Neural cell (in vitro differentiated cells): Measurements from ENCODE around the gene ANGPT4. TPM values are rescaled to one million over a fixed set of nuclear protein-coding genes. Genes with fewer than 3 reads are reported as not detected.
A peak's percentile ranks its signal among the peaks of the same experiment; 100 is the strongest.

Source experiments
- H2AFZ ChIP-seq: fragments of 200-600, 300-800 bp; sonication (generic), shearing (Covaris generic); 2 replicates; pipeline ENCODE4 v1.6.0; 2014; ENCODE audit warnings: low read depth, mild to moderate bottlenecking, antibody characterized with exemption, low read length, moderate library complexity
- H3F3A ChIP-seq: fragments of 200-600 bp; shearing (Covaris generic); 2 replicates; pipeline ENCODE4 v1.6.1; 2016; ENCODE audit warnings: mild to moderate bottlenecking, moderate library complexity, mixed read lengths, antibody characterized with exemption, low read length; ENCODE audit not compliant: insufficient read depth, poor library complexity, severe bottlenecking
- H3K27ac ChIP-seq: fragments of 200-600, 300-800 bp; sonication (generic), shearing (Covaris generic); 2 replicates; pipeline ENCODE4 v1.5.1; 2014; ENCODE audit warnings: mild to moderate bottlenecking, low read length, moderate library complexity
- H3K27me3 ChIP-seq: fragments of 300-800, 200-600 bp; sonication (generic), shearing (Covaris generic); 2 replicates; pipeline ENCODE4 v1.6.0; 2014; ENCODE audit warnings: mild to moderate bottlenecking, low read depth, low read length, moderate library complexity; ENCODE audit not compliant: insufficient read depth
- H3K36me3 ChIP-seq: fragments of 300-800, 200-600 bp; sonication (generic), shearing (Covaris generic); 2 replicates; pipeline ENCODE4 v1.5.1; 2014; ENCODE audit warnings: mild to moderate bottlenecking, antibody characterized with exemption, low read length, moderate library complexity; ENCODE audit not compliant: insufficient read depth
- H3K4me2 ChIP-seq: fragments of 300-800, 200-600 bp; sonication (generic), shearing (Covaris generic); 2 replicates; pipeline ENCODE4 v1.6.0; 2014; ENCODE audit warnings: mild to moderate bottlenecking, low read length
- H3K4me3 ChIP-seq: fragments of 300-800, 200-600 bp; sonication (generic), shearing (Covaris generic); 2 replicates; pipeline ENCODE4 v1.5.1; 2014; ENCODE audit warnings: mild to moderate bottlenecking, low read length, moderate library complexity
- H3K79me2 ChIP-seq: fragments of 200-600 bp; shearing (Covaris generic); replicated peaks from 2 replicates; pipeline ENCODE4 v1.6.0; 2014; ENCODE audit warnings: mild to moderate bottlenecking, low read length, moderate library complexity; ENCODE audit not compliant: insufficient read depth
- H3K9ac ChIP-seq: fragments of 300-800, 200-600 bp; sonication (generic), shearing (Covaris generic); 2 replicates; pipeline ENCODE4 v1.6.1; 2016; ENCODE audit warnings: mild to moderate bottlenecking, low read length, mixed read lengths
- H3K9me2 ChIP-seq: fragments of 200-600 bp; shearing (Covaris generic); 2 replicates; pipeline ENCODE4 v1.6.1; 2016; ENCODE audit warnings: mild to moderate bottlenecking, low read length, mixed read lengths; ENCODE audit not compliant: insufficient read depth
- H3K9me3 ChIP-seq: fragments of 200-600, 300-800 bp; sonication (generic), shearing (Covaris generic); 2 replicates; pipeline ENCODE4 v1.6.1; 2016; ENCODE audit warnings: mild to moderate bottlenecking, mixed run types, low read length, moderate library complexity, mixed read lengths
- H4K20me1 ChIP-seq: fragments of 200-600 bp; shearing (Covaris generic); 2 replicates; pipeline ENCODE4 v1.6.1; 2016; ENCODE audit warnings: mild to moderate bottlenecking, mixed run types; ENCODE audit not compliant: insufficient read depth
- CTCF ChIP-seq: fragments of 450-650 bp; IDR thresholded peaks from 2 replicates; pipeline ENCODE4 v1.5.1; 2014; ENCODE audit warnings: antibody characterized with exemption, mild to moderate bottlenecking, moderate library complexity; ENCODE audit not compliant: poor library complexity, severe bottlenecking
- EP300 ChIP-seq: fragments of 450-650 bp; conservative IDR thresholded peaks from 2 replicates; pipeline ENCODE4 v1.6.1; 2014; ENCODE audit warnings: antibody characterized with exemption, mild to moderate bottlenecking, moderate library complexity; ENCODE audit not compliant: poor library complexity, severe bottlenecking
- EZH2 ChIP-seq: fragments of 200-600, 300-800 bp; shearing (Covaris generic), sonication (generic); IDR thresholded peaks from 2 replicates; pipeline ENCODE4 v1.6.1; 2014; ENCODE audit warnings: antibody characterized with exemption, low read length, borderline replicate concordance, mild to moderate bottlenecking; ENCODE audit not compliant: insufficient read depth, poor library complexity, severe bottlenecking
- MXI1 ChIP-seq: fragments of 450-650 bp; conservative IDR thresholded peaks from 2 replicates; pipeline ENCODE4 v1.6.1; 2014; ENCODE audit warnings: antibody characterized with exemption, mild to moderate bottlenecking; ENCODE audit not compliant: poor library complexity, severe bottlenecking
- POLR2AphosphoS5 ChIP-seq: IDR thresholded peaks from 2 replicates; pipeline ENCODE4 v1.6.1; 2012
- RAD21 ChIP-seq: fragments of 450-650 bp; conservative IDR thresholded peaks from 2 replicates; pipeline ENCODE4 v1.6.1; 2014; ENCODE audit warnings: antibody characterized with exemption, mild to moderate bottlenecking, moderate library complexity
- SMC3 ChIP-seq: fragments of 450-650 bp; conservative IDR thresholded peaks from 2 replicates; pipeline ENCODE4 v1.6.1; 2014; ENCODE audit warnings: antibody characterized with exemption, mild to moderate bottlenecking, moderate library complexity; ENCODE audit not compliant: poor library complexity
- TAF1 ChIP-seq: IDR thresholded peaks from 2 replicates; pipeline ENCODE4 v1.6.1; 2012; ENCODE audit warnings: low read depth
- polyA plus RNA-seq: library from polyadenylated mRNA; depleted of rRNA; stranded (reverse); fragments of >200 nt; gene quantifications from 2 replicates; pipeline ENCODE4 v1.2.3, GENCODE V29; 2014
- TF ChIP-seq, protein P1 (sequence below): IDR thresholded peaks from 2 replicates; pipeline ENCODE4 v1.6.1; 2012; ENCODE audit warnings: borderline replicate concordance

ANGPT4 gene
- polyA plus RNA-seq, 1 donor from 2014 or later = not detected

- Histone ChIP-seq H3K79me2 (no peaks in the 10 kb centered on the region), H4K20me1 (no peaks in the 10 kb centered on the region), H3F3A (no peaks in the 10 kb centered on the region), H3K4me3 (peak overlapping the region; percentile 51), H3K9ac (peak overlapping the region; percentile 26), H3K36me3 (no peaks in the 10 kb centered on the region), H3K9me2 (no peaks in the 10 kb centered on the region), H2AFZ (no peak overlapping the region), H3K4me2 (no peak overlapping the region), H3K27me3 (peaks cover 3% of the 10 kb centered on the region), H3K9me3 (no peaks in the 10 kb centered on the region), H3K27ac (no peak overlapping the region)
- no peak for TF ChIP-seq EZH2
- peak; percentile 24 for TF ChIP-seq SMC3
- no peak for TF ChIP-seq EP300
- TF ChIP-seq MXI1 = no peak
- TF ChIP-seq CTCF = no peak
- no peak for TF ChIP-seq TAF1
- TF ChIP-seq, protein P1, sequence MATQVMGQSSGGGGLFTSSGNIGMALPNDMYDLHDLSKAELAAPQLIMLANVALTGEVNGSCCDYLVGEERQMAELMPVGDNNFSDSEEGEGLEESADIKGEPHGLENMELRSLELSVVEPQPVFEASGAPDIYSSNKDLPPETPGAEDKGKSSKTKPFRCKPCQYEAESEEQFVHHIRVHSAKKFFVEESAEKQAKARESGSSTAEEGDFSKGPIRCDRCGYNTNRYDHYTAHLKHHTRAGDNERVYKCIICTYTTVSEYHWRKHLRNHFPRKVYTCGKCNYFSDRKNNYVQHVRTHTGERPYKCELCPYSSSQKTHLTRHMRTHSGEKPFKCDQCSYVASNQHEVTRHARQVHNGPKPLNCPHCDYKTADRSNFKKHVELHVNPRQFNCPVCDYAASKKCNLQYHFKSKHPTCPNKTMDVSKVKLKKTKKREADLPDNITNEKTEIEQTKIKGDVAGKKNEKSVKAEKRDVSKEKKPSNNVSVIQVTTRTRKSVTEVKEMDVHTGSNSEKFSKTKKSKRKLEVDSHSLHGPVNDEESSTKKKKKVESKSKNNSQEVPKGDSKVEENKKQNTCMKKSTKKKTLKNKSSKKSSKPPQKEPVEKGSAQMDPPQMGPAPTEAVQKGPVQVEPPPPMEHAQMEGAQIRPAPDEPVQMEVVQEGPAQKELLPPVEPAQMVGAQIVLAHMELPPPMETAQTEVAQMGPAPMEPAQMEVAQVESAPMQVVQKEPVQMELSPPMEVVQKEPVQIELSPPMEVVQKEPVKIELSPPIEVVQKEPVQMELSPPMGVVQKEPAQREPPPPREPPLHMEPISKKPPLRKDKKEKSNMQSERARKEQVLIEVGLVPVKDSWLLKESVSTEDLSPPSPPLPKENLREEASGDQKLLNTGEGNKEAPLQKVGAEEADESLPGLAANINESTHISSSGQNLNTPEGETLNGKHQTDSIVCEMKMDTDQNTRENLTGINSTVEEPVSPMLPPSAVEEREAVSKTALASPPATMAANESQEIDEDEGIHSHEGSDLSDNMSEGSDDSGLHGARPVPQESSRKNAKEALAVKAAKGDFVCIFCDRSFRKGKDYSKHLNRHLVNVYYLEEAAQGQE = no peak
Measured at GRCh38 chr20:884983-885952, 30.9 kb downstream of the ANGPT4 start.

- no peak overlapping the region for H3K4me3 ChIP-seq
- H3K27me3 ChIP-seq = peaks cover 11% of the 10 kb centered on the region
- H3K27ac ChIP-seq = no peak overlapping the region
- no peaks in the 10 kb centered on the region for H3K36me3 ChIP-seq
- no peak overlapping the region for H3K9ac ChIP-seq
- H3F3A ChIP-seq = no peaks in the 10 kb centered on the region
- H3K9me2 ChIP-seq = no peaks in the 10 kb centered on the region
- no peaks in the 10 kb centered on the region for H3K9me3 ChIP-seq
- H3K4me2 ChIP-seq = no peak overlapping the region
- H3K79me2 ChIP-seq = no peaks in the 10 kb centered on the region
- H2AFZ ChIP-seq = no peak overlapping the region
- TF ChIP-seq TAF1 (no peak), SMC3 (no peak), CTCF (no peak), MXI1 (no peak), EZH2 (no peak), EP300 (no peak), RAD21 (no peak), POLR2AphosphoS5 (no peak)
- TF ChIP-seq, protein P1 = no peak
- H4K20me1 ChIP-seq = no peaks in the 10 kb centered on the region
Measured at GRCh38 chr20:881783-882144, 34.4 kb downstream of the ANGPT4 start.
